Kidney epithelial cell (primary cell): ENCODE measurements around the gene PCBD1. TPM values are rescaled to one million over a fixed set of nuclear protein-coding genes. Genes with fewer than 3 reads are reported as not detected.

ENCODE experiments used
- DNase-seq: peaks from one replicate; pipeline ENCODE4 v3.0.0-alpha.2; 2010; ENCODE audit warnings: low read depth
- H3K27me3 ChIP-seq: 2 replicates; pipeline ENCODE4 v1.6.0; 2011; ENCODE audit warnings: low read length; ENCODE audit not compliant: control insufficient read depth, insufficient read depth
- H3K36me3 ChIP-seq: 2 replicates; pipeline ENCODE4 v1.5.1; 2011; ENCODE audit warnings: low read length; ENCODE audit not compliant: control insufficient read depth, insufficient read depth
- H3K4me3 ChIP-seq: 2 replicates; pipeline ENCODE4 v1.5.1; 2011; ENCODE audit warnings: low read depth, mild to moderate bottlenecking, control low read depth, low read length
- total RNA-seq: library from RNA; depleted of rRNA; stranded (reverse); fragments of >200 nt; gene quantifications from 2 replicates; pipeline ENCODE4 v1.2.3, GENCODE V29; 2015
- TF ChIP-seq, protein P1 (sequence below): IDR thresholded peaks from 2 replicates; pipeline ENCODE4 v1.5.1; 2011; ENCODE audit warnings: mild to moderate bottlenecking, moderate library complexity, low read length, control low read depth, inconsistent platforms; ENCODE audit not compliant: insufficient read depth, poor library complexity, severe bottlenecking

PCBD1 gene
- total RNA-seq, 1 donor from 2014 or later: 72.9 TPM

- TF ChIP-seq, protein P1, sequence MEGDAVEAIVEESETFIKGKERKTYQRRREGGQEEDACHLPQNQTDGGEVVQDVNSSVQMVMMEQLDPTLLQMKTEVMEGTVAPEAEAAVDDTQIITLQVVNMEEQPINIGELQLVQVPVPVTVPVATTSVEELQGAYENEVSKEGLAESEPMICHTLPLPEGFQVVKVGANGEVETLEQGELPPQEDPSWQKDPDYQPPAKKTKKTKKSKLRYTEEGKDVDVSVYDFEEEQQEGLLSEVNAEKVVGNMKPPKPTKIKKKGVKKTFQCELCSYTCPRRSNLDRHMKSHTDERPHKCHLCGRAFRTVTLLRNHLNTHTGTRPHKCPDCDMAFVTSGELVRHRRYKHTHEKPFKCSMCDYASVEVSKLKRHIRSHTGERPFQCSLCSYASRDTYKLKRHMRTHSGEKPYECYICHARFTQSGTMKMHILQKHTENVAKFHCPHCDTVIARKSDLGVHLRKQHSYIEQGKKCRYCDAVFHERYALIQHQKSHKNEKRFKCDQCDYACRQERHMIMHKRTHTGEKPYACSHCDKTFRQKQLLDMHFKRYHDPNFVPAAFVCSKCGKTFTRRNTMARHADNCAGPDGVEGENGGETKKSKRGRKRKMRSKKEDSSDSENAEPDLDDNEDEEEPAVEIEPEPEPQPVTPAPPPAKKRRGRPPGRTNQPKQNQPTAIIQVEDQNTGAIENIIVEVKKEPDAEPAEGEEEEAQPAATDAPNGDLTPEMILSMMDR: no peak
Measured at GRCh38 chr10:70834441-70835151, 53.8 kb downstream of the PCBD1 start.

GRCh38 chr10:70834021-70834420 lies 54.3 kb downstream of the PCBD1 start:
- Histone ChIP-seq H3K27me3 (no peaks in the 10 kb centered on the region), H3K36me3 (no peaks in the 10 kb centered on the region), H3K4me3 (no peak overlapping the region)
- DNase-seq: no peak
- TF ChIP-seq, protein P1: no peak

More at GRCh38 chr10:70834441-70835151, 53.8 kb downstream of the PCBD1 start:
- H3K36me3 ChIP-seq: no peaks in the 10 kb centered on the region
- no peaks in the 10 kb centered on the region for H3K27me3 ChIP-seq
- H3K4me3 ChIP-seq: no peak overlapping the region
- DNase-seq: no peak

- DNase-seq: no peak
- Histone ChIP-seq H3K36me3 (no peaks in the 10 kb centered on the region), H3K27me3 (no peaks in the 10 kb centered on the region), H3K4me3 (no peak overlapping the region)
- TF ChIP-seq, protein P1: no peak
Measured at GRCh38 chr10:70833601-70834000, 54.8 kb downstream of the PCBD1 start.

Other genes starting within 250 kb of the PCBD1 start
- 1.3 and 1.6 TPM in 2 replicates for gene ADAMTS14, start 216.1 kb downstream of the PCBD1 start, total RNA-seq
- gene TBATA, start 103.2 kb downstream of the PCBD1 start, total RNA-seq: not detected in 2 replicates
- 82.7 and 83.5 TPM in 2 replicates for gene SGPL1, start 72.6 kb downstream of the PCBD1 start, total RNA-seq